Hepatocyte (in vitro differentiated cells): ENCODE measurements around the gene PTPRN2. TPM values are rescaled to one million over a fixed set of nuclear protein-coding genes. Genes with fewer than 3 reads are reported as not detected.
"Not testable (repeated sequence)": the region's sequence is repeated elsewhere in the genome, so short reads cannot be mapped to it uniquely, and the experiment has no call there.

Source experiments
- DNase-seq: peaks from one replicate; pipeline ENCODE4 v3.0.0-alpha.2; 2016; ENCODE audit warnings: low spot score
- H2AFZ ChIP-seq: fragments of 200-600 bp; sonication (generic); 2 replicates; pipeline ENCODE4 v1.6.0; 2016; ENCODE audit warnings: antibody characterized with exemption, mild to moderate bottlenecking
- H3K27ac ChIP-seq: fragments of 200-600 bp; sonication (generic); 2 replicates; pipeline ENCODE4 v1.5.1; 2016; ENCODE audit warnings: mild to moderate bottlenecking
- H3K27me3 ChIP-seq: fragments of 200-600 bp; sonication (generic); 2 replicates; pipeline ENCODE4 v1.6.1; 2016
- H3K36me3 ChIP-seq: fragments of 200-600 bp; sonication (generic); replicated peaks from 2 replicates; pipeline ENCODE4 v1.5.1; 2016; ENCODE audit warnings: low read depth; ENCODE audit not compliant: insufficient read depth
- H3K4me1 ChIP-seq: fragments of 200-600 bp; sonication (generic); 2 replicates; pipeline ENCODE4 v1.5.1; 2016; ENCODE audit warnings: mild to moderate bottlenecking, moderate library complexity; ENCODE audit not compliant: insufficient read depth
- H3K4me2 ChIP-seq: fragments of 200-600 bp; sonication (generic); 2 replicates; pipeline ENCODE4 v1.6.0; 2016
- H3K4me3 ChIP-seq: fragments of 200-600 bp; sonication (generic); 2 replicates; pipeline ENCODE4 v1.5.1; 2016; ENCODE audit warnings: mild to moderate bottlenecking
- H3K79me2 ChIP-seq: fragments of 200-600 bp; sonication (generic); 2 replicates; pipeline ENCODE4 v1.6.0; 2017; ENCODE audit warnings: mild to moderate bottlenecking
- H3K9me2 ChIP-seq: fragments of 200-600 bp; sonication (generic); replicated peaks from 2 replicates; pipeline ENCODE4 v1.6.0; 2017; ENCODE audit warnings: mild to moderate bottlenecking; ENCODE audit not compliant: insufficient read depth
- H3K9me3 ChIP-seq: fragments of 200-600 bp; sonication (generic); 2 replicates; pipeline ENCODE4 v1.5.1; 2016; ENCODE audit warnings: low read depth, mild to moderate bottlenecking
- H4K20me1 ChIP-seq: fragments of 200-600 bp; sonication (generic); 2 replicates; pipeline ENCODE4 v1.6.0; 2016; ENCODE audit warnings: mild to moderate bottlenecking; ENCODE audit not compliant: insufficient read depth, poor library complexity, severe bottlenecking
- CTCF ChIP-seq: fragments of 200-600 bp; sonication (generic); IDR thresholded peaks from 2 replicates; pipeline ENCODE4 v1.5.1; 2016; ENCODE audit warnings: antibody characterized with exemption, mild to moderate bottlenecking; ENCODE audit not compliant: poor library complexity
- EZH2 ChIP-seq: fragments of 200-600 bp; sonication (generic); IDR thresholded peaks from 2 replicates; pipeline ENCODE4 v1.6.1; 2016; ENCODE audit warnings: antibody characterized with exemption, mild to moderate bottlenecking, borderline replicate concordance
- EZH2phosphoT487 ChIP-seq: fragments of 200-600 bp; sonication (generic); IDR thresholded peaks from one replicate; pipeline ENCODE4 v1.6.1; 2018; ENCODE audit warnings: antibody characterized with exemption, mild to moderate bottlenecking, low read depth, moderate library complexity; ENCODE audit not compliant: unreplicated experiment, severe bottlenecking
- WGBS: methylation state at CpG from one replicate; pipeline ENCODE4 v1.1.6; 2016; ENCODE audit warnings: low lambda C conversion rate; ENCODE audit errors: missing lambda C conversion rate; 5-methylcytosine and 5-hydroxymethylcytosine counted together
- polyA plus RNA-seq: library from polyadenylated mRNA; unstranded; fragments of >200 nt; fragmentation: Nextera tagmentation; extraction: Ambion mirVana; gene quantifications from 2 replicates; pipeline ENCODE4 v1.2.1, GENCODE V29; 2016
- total RNA-seq: library from RNA; depleted of rRNA; stranded (reverse); fragments of >200 nt; gene quantifications from 2 replicates; pipeline ENCODE4 v1.2.3, GENCODE V29; 2014

Gene PTPRN2
- total and polyA plus RNA-seq, 2 experiments from 2014 or later = 2.1 to 3.3 TPM

GRCh38 chr7:157699357-157700013 lies 888.1 kb downstream of the PTPRN2 start:
- Histone ChIP-seq H3K9me3 (no peaks in the 10 kb centered on the region), H3K4me2 (no peak overlapping the region), H3K9me2 (no peaks in the 10 kb centered on the region), H3K27me3 (peaks cover 55% of the 10 kb centered on the region), H3K27ac (no peak overlapping the region), H2AFZ (no peak overlapping the region), H4K20me1 (no peaks in the 10 kb centered on the region), H3K36me3 (no peaks in the 10 kb centered on the region), H3K4me3 (no peak overlapping the region), H3K4me1 (no peaks in the 10 kb centered on the region), H3K79me2 (no peaks in the 10 kb centered on the region)
- WGBS = 86% methylated on average over 14 of the region's 14 CpGs
- DNase-seq = no peak
- TF ChIP-seq EZH2 = no peak
- no peak for TF ChIP-seq EZH2phosphoT487
- no peak for TF ChIP-seq CTCF

- not testable (repeated sequence) for H4K20me1 ChIP-seq, H3K36me3 ChIP-seq, H3K79me2 ChIP-seq, H3K4me1 ChIP-seq, H3K9me3 ChIP-seq, DNase-seq, H3K4me2 ChIP-seq, H3K4me3 ChIP-seq, H3K27ac ChIP-seq, H2AFZ ChIP-seq, H3K9me2 ChIP-seq
- 100% methylated on average over 2 of the region's 3 CpGs for WGBS
- H3K27me3 ChIP-seq = peaks cover 69% of the 10 kb centered on the region
Measured at GRCh38 chr7:157697287-157697686, 890.3 kb downstream of the PTPRN2 start.

- not testable (repeated sequence) for DNase-seq, H3K4me3 ChIP-seq, H3K36me3 ChIP-seq, H3K9me2 ChIP-seq, H2AFZ ChIP-seq, H3K9me3 ChIP-seq, H3K27ac ChIP-seq, H4K20me1 ChIP-seq, H3K79me2 ChIP-seq, H3K4me2 ChIP-seq, H3K4me1 ChIP-seq
- WGBS = 95% methylated on average over 2 of the region's 2 CpGs
- H3K27me3 ChIP-seq = peaks cover 69% of the 10 kb centered on the region
Measured at GRCh38 chr7:157695609-157696008, 892.0 kb downstream of the PTPRN2 start.

- H3K79me2 ChIP-seq = no peaks in the 10 kb centered on the region
- no peak overlapping the region for H2AFZ ChIP-seq
- 37% methylated on average over 6 of the region's 6 CpGs for WGBS
- TF ChIP-seq EZH2phosphoT487 = no peak
- TF ChIP-seq CTCF = no peak
- TF ChIP-seq EZH2 = peak; percentile 60
- H3K9me3 ChIP-seq = no peaks in the 10 kb centered on the region
- DNase-seq = no peak
- no peak overlapping the region for H3K27ac ChIP-seq
- no peak overlapping the region for H3K4me3 ChIP-seq
- no peaks in the 10 kb centered on the region for H3K36me3 ChIP-seq
- H3K4me1 ChIP-seq = peaks cover 9% of the 10 kb centered on the region
- H4K20me1 ChIP-seq = no peaks in the 10 kb centered on the region
- peaks cover 74% of the 10 kb centered on the region for H3K27me3 ChIP-seq
- H3K9me2 ChIP-seq = no peaks in the 10 kb centered on the region
- H3K4me2 ChIP-seq = no peak overlapping the region
Measured at GRCh38 chr7:157694376-157694665, 893.3 kb downstream of the PTPRN2 start.
